Activated naive CD8-positive, alpha-beta T cell treated with anti-CD3 and anti-CD28 coated beads for 36 hours (primary cell): ENCODE measurements around the gene GNAO1. TPM values are rescaled to one million over a fixed set of nuclear protein-coding genes. Genes with fewer than 3 reads are reported as not detected.

Experiments used
- DNase-seq: peaks from one replicate; pipeline ENCODE4 v3.0.0; 2021
- H3K27ac Mint-ChIP-seq: one replicate; pipeline ENCODE4 v1.8.0; 2022; ENCODE audit warnings: mild to moderate bottlenecking, moderate library complexity, mixed read lengths
- H3K27me3 Mint-ChIP-seq: one replicate; pipeline ENCODE4 v1.8.0; 2022; ENCODE audit warnings: mild to moderate bottlenecking, mixed read lengths
- H3K36me3 Mint-ChIP-seq: one replicate; pipeline ENCODE4 v1.8.0; 2021; ENCODE audit warnings: mild to moderate bottlenecking, mixed read lengths
- H3K4me1 Mint-ChIP-seq: one replicate; pipeline ENCODE4 v1.8.0; 2021; ENCODE audit warnings: mixed read lengths
- H3K4me3 Mint-ChIP-seq: one replicate; pipeline ENCODE4 v1.8.0; 2022; ENCODE audit warnings: mild to moderate bottlenecking, moderate library complexity, mixed read lengths
- H3K9me3 Mint-ChIP-seq: one replicate; pipeline ENCODE4 v1.8.0; 2022; ENCODE audit warnings: mixed read lengths
- total RNA-seq, 2 experiments: library from RNA; stranded (reverse); gene quantifications; one replicate each; pipeline ENCODE4 v1.2.3, GENCODE V29; 2021

Gene GNAO1
- total RNA-seq, 2 experiments from 2014 or later: 0.96 to 1.5 TPM

GRCh38 chr16:56262551-56263245 is 71.4 kb downstream of the GNAO1 start:
- DNase-seq: no peak
- H3K4me3 Mint-ChIP-seq: no peak overlapping the region
- no peaks in the 10 kb centered on the region for H3K9me3 Mint-ChIP-seq

DNA sequence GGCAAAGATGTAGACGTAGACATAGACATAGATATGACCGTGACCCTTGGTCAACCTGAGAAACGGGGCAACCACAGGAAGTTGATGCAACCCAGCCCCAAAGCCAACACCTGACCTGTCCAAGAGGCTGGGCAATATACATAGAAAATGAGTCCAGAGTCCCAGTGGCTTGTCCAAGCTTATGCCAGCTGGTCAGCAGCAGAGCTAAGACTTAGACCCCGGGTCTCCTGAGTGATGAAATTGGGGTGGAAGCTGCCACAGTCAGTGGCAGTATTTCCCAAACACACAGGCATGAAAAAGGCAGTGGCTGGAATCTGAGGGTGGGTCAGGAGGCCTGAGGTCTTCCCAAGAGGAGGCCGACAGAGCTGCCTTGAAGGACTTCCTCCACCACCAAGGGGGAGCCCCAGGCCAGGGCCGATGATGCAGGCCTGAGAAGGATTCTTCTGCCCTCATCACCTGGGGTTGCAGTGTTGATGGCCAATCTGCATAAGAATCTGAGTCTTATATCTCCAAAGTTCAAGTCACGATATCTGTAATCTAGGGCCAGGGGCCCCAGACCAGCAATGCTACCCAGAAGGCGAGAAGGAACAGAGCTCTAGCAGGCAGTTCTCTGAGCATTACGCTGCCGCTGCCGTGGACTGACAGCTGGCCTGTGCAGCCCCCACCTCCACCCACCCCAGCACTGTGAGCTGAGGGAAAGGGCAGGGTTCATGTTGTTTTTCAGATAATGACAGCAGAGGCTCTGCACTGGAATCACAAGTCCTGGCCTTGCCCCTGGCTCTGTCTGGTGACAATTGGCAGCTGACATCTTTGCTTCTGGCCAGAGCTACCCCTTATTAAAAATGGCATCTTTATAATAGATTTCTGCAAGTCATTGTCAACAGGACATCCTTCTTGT is 72.7 kb downstream of the GNAO1 start:
- no peaks in the 10 kb centered on the region for H3K27me3 Mint-ChIP-seq
- H3K27ac Mint-ChIP-seq: no peak overlapping the region
- no peaks in the 10 kb centered on the region for H3K9me3 Mint-ChIP-seq
- DNase-seq: no peak
- no peak overlapping the region for H3K4me3 Mint-ChIP-seq
- peaks cover 8% of the 10 kb centered on the region for H3K4me1 Mint-ChIP-seq
- no peaks in the 10 kb centered on the region for H3K36me3 Mint-ChIP-seq

More at GRCh38 chr16:56262551-56263245, 71.4 kb downstream of the GNAO1 start:
- Mint-ChIP-seq H3K27ac (no peak overlapping the region), H3K4me1 (peaks cover 8% of the 10 kb centered on the region), H3K27me3 (no peaks in the 10 kb centered on the region), H3K36me3 (no peaks in the 10 kb centered on the region)

- no peaks in the 10 kb centered on the region for H3K36me3 Mint-ChIP-seq
- H3K27me3 Mint-ChIP-seq: no peaks in the 10 kb centered on the region
- H3K4me1 Mint-ChIP-seq: peaks cover 8% of the 10 kb centered on the region
- no peak overlapping the region for H3K4me3 Mint-ChIP-seq
- no peak for DNase-seq
- no peaks in the 10 kb centered on the region for H3K9me3 Mint-ChIP-seq
- no peak overlapping the region for H3K27ac Mint-ChIP-seq
Observed at GRCh38 chr16:56264609-56264972, 73.3 kb downstream of the GNAO1 start.

GRCh38 chr16:56265184-56265583 is 73.9 kb downstream of the GNAO1 start:
- no peaks in the 10 kb centered on the region for H3K9me3 Mint-ChIP-seq
- no peaks in the 10 kb centered on the region for H3K36me3 Mint-ChIP-seq
- H3K4me3 Mint-ChIP-seq: no peak overlapping the region
- H3K27ac Mint-ChIP-seq: no peak overlapping the region
- H3K27me3 Mint-ChIP-seq: no peaks in the 10 kb centered on the region
- no peak for DNase-seq
- H3K4me1 Mint-ChIP-seq: peaks cover 8% of the 10 kb centered on the region

GRCh38 chr16:56265746-56266145 is 74.5 kb downstream of the GNAO1 start:
- H3K4me3 Mint-ChIP-seq: no peak overlapping the region
- no peak for DNase-seq
- no peak overlapping the region for H3K27ac Mint-ChIP-seq
- no peaks in the 10 kb centered on the region for H3K27me3 Mint-ChIP-seq
- H3K36me3 Mint-ChIP-seq: no peaks in the 10 kb centered on the region
- H3K9me3 Mint-ChIP-seq: no peaks in the 10 kb centered on the region
- peaks cover 8% of the 10 kb centered on the region for H3K4me1 Mint-ChIP-seq

DNA sequence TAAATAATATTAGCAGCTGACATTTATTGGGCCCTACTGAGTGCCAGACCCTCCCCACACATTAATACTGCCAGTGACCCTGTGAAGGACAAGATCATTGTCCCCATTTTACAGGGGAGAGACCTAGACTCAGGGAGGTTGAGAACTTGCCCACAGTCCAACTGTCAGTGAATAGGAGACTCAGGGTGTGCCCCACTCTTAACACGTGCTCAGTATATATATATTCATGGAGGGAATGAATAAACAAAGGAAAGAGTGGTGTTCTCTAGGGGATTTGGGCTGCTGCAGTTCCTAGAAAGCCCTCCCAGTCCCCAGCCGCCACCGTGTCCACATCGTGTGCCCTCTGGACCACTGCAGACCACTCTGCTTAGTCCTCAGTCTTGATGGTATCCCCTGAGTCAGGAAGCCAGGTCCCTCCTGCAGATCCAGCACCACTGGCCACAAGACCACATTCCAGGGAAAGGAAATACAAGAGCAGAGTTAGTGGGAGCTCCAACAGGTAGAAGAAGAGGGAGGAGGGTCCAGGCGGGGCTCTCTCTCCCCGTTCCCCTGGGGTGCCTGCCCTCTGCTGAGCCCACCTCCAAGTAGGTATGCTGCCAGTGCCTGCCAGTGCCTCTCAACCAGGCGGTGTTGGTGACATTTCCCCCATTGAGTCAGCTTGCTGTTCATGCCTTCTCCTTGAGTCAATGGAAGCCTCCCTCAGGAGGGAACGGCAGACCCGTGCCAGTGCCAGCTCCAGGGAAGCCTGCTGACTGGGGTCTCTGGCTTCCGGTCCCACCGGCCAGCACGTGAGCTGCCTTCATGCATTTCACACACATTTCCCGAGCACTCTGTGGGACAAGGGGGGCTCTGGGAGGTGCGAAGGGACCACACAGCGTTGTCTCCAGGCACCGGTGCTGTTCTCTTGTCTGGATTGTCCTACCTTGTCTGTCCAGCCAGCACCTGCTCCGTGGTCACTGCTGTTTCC is 75.6 kb downstream of the GNAO1 start:
- peaks cover 3% of the 10 kb centered on the region for H3K27me3 Mint-ChIP-seq
- H3K4me1 Mint-ChIP-seq: peaks cover 8% of the 10 kb centered on the region
- no peak overlapping the region for H3K27ac Mint-ChIP-seq
- H3K36me3 Mint-ChIP-seq: no peaks in the 10 kb centered on the region
- no peaks in the 10 kb centered on the region for H3K9me3 Mint-ChIP-seq
- H3K4me3 Mint-ChIP-seq: no peak overlapping the region
- no peak for DNase-seq

DNA sequence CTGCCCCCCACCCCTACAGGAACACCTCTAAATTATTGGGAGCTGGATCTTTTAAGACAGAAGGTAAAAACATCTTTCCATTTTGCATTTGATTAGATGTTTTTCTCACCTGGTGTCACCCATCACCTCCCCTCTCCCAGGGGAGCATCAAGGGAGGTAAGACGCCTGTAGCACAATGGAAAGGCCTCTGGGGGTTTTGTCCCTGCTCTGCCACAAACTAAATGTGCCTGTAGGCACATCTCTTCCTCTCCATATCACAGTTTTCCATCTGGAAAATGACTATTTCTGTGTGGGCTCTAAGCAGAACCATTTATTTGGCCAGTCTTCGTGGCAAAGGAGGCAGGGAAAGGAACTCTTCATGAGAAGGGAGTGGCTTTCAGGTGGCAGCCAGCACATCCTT is 76.6 kb downstream of the GNAO1 start:
- Mint-ChIP-seq H3K27ac (no peak overlapping the region), H3K9me3 (no peaks in the 10 kb centered on the region), H3K4me1 (peaks cover under 1% of the 10 kb centered on the region), H3K27me3 (peaks cover 4% of the 10 kb centered on the region), H3K36me3 (no peaks in the 10 kb centered on the region), H3K4me3 (no peak overlapping the region)
- DNase-seq: no peak

GRCh38 chr16:56268799-56269198 is 77.5 kb downstream of the GNAO1 start:
- Mint-ChIP-seq H3K27ac (no peak overlapping the region), H3K9me3 (no peaks in the 10 kb centered on the region), H3K4me1 (no peaks in the 10 kb centered on the region), H3K36me3 (no peaks in the 10 kb centered on the region), H3K4me3 (no peak overlapping the region), H3K27me3 (peaks cover 5% of the 10 kb centered on the region)
- DNase-seq: no peak

DNA sequence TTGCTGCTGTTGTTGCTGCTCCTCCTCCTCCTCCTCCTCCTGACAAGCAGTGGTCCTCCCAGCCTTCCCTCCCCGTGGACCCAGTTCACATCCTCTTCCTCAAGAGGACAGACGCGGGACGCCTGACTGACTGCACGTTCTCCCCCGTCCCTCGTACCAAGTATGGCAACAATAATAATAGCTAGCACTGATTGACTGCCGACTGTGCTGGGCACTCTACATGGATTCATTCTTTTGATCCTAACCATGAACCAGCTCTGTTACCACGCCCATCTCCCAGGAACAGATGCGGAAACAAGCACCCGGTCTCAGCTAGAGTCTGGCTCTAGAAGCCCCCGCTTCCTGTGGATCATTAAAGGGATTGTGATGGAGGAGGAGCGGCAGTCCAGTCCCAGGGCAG is 78.0 kb downstream of the GNAO1 start:
- peaks cover 10% of the 10 kb centered on the region for H3K27me3 Mint-ChIP-seq
- no peak overlapping the region for H3K27ac Mint-ChIP-seq
- no peaks in the 10 kb centered on the region for H3K9me3 Mint-ChIP-seq

DNA sequence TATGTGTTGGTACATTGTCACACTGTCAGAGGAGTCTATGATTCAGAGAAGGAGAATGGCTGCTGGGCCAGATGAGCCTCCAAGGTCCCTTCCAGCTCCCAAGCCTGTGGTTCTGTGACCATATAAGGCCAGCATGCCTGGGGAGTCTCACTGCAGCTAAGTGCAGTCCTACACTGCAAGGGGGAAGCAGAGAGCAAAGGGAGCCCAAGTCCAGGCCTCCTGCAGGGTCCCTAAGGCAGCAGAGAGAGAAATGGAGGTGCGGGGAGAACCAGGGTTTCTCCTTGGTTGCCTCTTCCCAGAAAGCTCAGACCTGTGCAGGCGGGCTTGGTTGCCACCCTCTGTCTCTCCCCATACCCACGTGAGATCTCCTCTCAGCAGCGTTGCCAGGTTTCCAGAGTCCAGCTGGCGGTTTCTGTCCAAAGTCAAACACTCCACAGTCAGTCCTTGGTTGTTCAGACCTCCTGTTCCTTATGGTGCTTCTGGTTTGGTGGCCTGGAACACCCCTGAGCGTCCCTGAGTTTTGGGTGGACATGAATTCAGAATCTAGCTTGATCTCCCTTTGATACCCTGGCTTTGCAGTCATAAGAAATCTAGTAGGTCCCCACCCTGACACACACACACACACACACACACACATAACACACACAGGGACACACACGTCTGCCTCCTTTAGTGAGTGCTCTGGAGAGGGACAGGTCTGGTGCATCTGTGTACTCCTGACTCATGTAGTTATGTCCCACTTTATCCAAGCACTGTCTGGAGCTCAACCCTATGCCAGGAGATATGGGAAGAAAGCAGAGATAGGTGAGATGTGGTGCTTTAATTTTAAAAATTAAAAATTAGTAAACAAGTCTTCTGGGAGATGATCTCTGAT is 78.8 kb downstream of the GNAO1 start:
- H3K9me3 Mint-ChIP-seq: no peaks in the 10 kb centered on the region
- no peak overlapping the region for H3K27ac Mint-ChIP-seq
- peaks cover 15% of the 10 kb centered on the region for H3K27me3 Mint-ChIP-seq
- no peaks in the 10 kb centered on the region for H3K36me3 Mint-ChIP-seq
- H3K4me1 Mint-ChIP-seq: no peaks in the 10 kb centered on the region
- DNase-seq: no peak
- no peak overlapping the region for H3K4me3 Mint-ChIP-seq

More for the DNA sequence above, 78.0 kb downstream of the GNAO1 start:
- H3K4me3 Mint-ChIP-seq: no peak overlapping the region
- no peak for DNase-seq
- H3K36me3 Mint-ChIP-seq: no peaks in the 10 kb centered on the region
- no peaks in the 10 kb centered on the region for H3K4me1 Mint-ChIP-seq

- Mint-ChIP-seq H3K4me3 (no peak overlapping the region), H3K9me3 (no peaks in the 10 kb centered on the region), H3K27me3 (peaks cover 20% of the 10 kb centered on the region), H3K36me3 (no peaks in the 10 kb centered on the region), H3K4me1 (no peaks in the 10 kb centered on the region), H3K27ac (no peak overlapping the region)
- no peak for DNase-seq
Observed at GRCh38 chr16:56270828-56271227, 79.5 kb downstream of the GNAO1 start.

GRCh38 chr16:56272583-56272894 is 81.2 kb downstream of the GNAO1 start:
- Mint-ChIP-seq H3K27me3 (peaks cover 25% of the 10 kb centered on the region), H3K27ac (no peak overlapping the region), H3K4me1 (no peaks in the 10 kb centered on the region), H3K9me3 (no peaks in the 10 kb centered on the region), H3K36me3 (no peaks in the 10 kb centered on the region), H3K4me3 (no peak overlapping the region)
- no peak for DNase-seq

GRCh38 chr16:56273615-56274014 is 82.3 kb downstream of the GNAO1 start:
- Mint-ChIP-seq H3K4me3 (no peak overlapping the region), H3K9me3 (no peaks in the 10 kb centered on the region), H3K27me3 (peaks cover 25% of the 10 kb centered on the region), H3K4me1 (peaks cover 2% of the 10 kb centered on the region), H3K36me3 (no peaks in the 10 kb centered on the region), H3K27ac (no peak overlapping the region)
- DNase-seq: no peak

DNA sequence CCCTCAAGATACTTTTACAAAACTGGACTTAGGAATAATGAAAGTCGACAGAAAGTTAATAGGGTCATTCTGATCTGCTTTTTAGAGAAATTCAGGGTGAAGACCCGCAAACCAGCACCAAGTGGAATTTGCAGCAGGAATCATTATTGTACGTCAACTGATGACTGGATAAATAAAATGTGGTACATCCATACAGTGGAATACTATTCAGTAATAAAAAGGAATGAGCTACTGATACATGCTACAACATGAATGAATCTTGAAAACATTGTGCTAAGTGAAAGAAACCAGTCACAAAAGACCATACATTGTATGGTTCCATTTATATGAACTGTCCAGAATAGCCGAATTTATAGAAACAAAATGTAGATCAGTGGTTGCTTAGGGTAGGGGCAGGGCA is 83.1 kb downstream of the GNAO1 start:
- Mint-ChIP-seq H3K27ac (no peak overlapping the region), H3K9me3 (no peaks in the 10 kb centered on the region), H3K27me3 (peaks cover 25% of the 10 kb centered on the region), H3K36me3 (no peaks in the 10 kb centered on the region), H3K4me3 (no peak overlapping the region), H3K4me1 (peaks cover 9% of the 10 kb centered on the region)
- DNase-seq: no peak
